Panc1 (cell line): ENCODE results near the gene NHEJ1.

Experiments used
- POLR2AphosphoS5 ChIP-seq: IDR thresholded peaks from 2 replicates; pipeline ENCODE4 v1.6.1; 2012; ENCODE audit warnings: mild to moderate bottlenecking, low read depth, low read length, moderate library complexity
- SIN3A ChIP-seq: IDR thresholded peaks from 2 replicates; pipeline ENCODE4 v1.6.1; 2012; ENCODE audit warnings: low read depth, mild to moderate bottlenecking, low read length, moderate library complexity, borderline replicate concordance; ENCODE audit not compliant: insufficient read depth
- TF ChIP-seq, protein P1 (sequence below): fragments of 450-650 bp; IDR thresholded peaks from 2 replicates; pipeline ENCODE4 v1.5.1; 2017; ENCODE audit warnings: mild to moderate bottlenecking

GRCh38 chr2:219184121-219184520, 23.5 kb upstream of the NHEJ1 start:
- TF ChIP-seq, protein P1, sequence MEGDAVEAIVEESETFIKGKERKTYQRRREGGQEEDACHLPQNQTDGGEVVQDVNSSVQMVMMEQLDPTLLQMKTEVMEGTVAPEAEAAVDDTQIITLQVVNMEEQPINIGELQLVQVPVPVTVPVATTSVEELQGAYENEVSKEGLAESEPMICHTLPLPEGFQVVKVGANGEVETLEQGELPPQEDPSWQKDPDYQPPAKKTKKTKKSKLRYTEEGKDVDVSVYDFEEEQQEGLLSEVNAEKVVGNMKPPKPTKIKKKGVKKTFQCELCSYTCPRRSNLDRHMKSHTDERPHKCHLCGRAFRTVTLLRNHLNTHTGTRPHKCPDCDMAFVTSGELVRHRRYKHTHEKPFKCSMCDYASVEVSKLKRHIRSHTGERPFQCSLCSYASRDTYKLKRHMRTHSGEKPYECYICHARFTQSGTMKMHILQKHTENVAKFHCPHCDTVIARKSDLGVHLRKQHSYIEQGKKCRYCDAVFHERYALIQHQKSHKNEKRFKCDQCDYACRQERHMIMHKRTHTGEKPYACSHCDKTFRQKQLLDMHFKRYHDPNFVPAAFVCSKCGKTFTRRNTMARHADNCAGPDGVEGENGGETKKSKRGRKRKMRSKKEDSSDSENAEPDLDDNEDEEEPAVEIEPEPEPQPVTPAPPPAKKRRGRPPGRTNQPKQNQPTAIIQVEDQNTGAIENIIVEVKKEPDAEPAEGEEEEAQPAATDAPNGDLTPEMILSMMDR = no peak
- no peak for TF ChIP-seq SIN3A
- TF ChIP-seq POLR2AphosphoS5 = no peak
